Esophagus squamous epithelium (tissue), 5 donors: ENCODE data around the gene JARID2. TPM values are rescaled to one million over a fixed set of nuclear protein-coding genes. Genes with fewer than 3 reads are reported as not detected.

ENCODE experiments used
- DNase-seq: peaks from one replicate; lab custom pipeline; 2025; lab: John Stamatoyannopoulos, UW
- H3K27ac ChIP-seq, 4 donors: fragments of 200-600 bp; sonication (generic); one replicate each; pipeline ENCODE4 v1.5.1; 2016 to 2019; ENCODE audit warnings: mild to moderate bottlenecking in 1 of 4
- H3K27me3 ChIP-seq, 4 donors: fragments of 200-600 bp; sonication (generic); 1 replicate in 3 of 4; 2 replicates in 1 of 4; pipeline versions ENCODE4 v1.5.1 to v1.6.0; 2017 to 2021; ENCODE audit warnings: antibody characterized with exemption in 1 of 4
- H3K36me3 ChIP-seq, 3 donors: fragments of 200-600 bp; sonication (generic); one replicate each; pipeline ENCODE4 v1.5.1; 2016 to 2019
- H3K4me1 ChIP-seq, 3 donors: fragments of 200-600 bp; sonication (generic); one replicate each; pipeline ENCODE4 v1.5.1; 2017 to 2019
- H3K4me3 ChIP-seq, 4 donors: fragments of 200-600 bp; sonication (generic); 1 replicate in 3 of 4; 2 replicates in 1 of 4; pipeline ENCODE4 v1.5.1; 2016 to 2019; ENCODE audit warnings: mild to moderate bottlenecking in 2 of 4, moderate library complexity in 1 of 4
- H3K9me3 ChIP-seq, 3 donors: fragments of 200-600 bp; sonication (generic); one replicate each; pipeline ENCODE4 v1.5.1; 2016 to 2019
- CTCF ChIP-seq, 6 experiments: fragments of 450-650 bp in 4 of 6; fragments of 200-600 bp in 2 of 6; sonication (generic) in 2 of 6; IDR thresholded peaks; one replicate each; pipeline ENCODE4 v1.5.1; 2016 to 2019; ENCODE audit warnings: antibody characterized with exemption in 6 of 6, mild to moderate bottlenecking in 4 of 6, moderate library complexity in 4 of 6
- POLR2A ChIP-seq, 4 donors: fragments of 450-650 bp; IDR thresholded peaks; one replicate each; pipeline ENCODE4 v1.6.1; 2017; ENCODE audit warnings: antibody characterized with exemption in 4 of 4, mild to moderate bottlenecking in 4 of 4, moderate library complexity in 3 of 4
- WGBS, 2 donors: methylation state at CpG; one replicate each; pipeline ENCODE4 v1.1.5; 2018; 5-methylcytosine and 5-hydroxymethylcytosine counted together
- intact Hi-C: fragments of 100-400 bp; cut with DNase I; formaldehyde crosslinking; loops from one replicate; pipeline ENCODE4 v1.15.0; 2022
- total RNA-seq, 4 donors: library from RNA; depleted of rRNA; stranded (reverse); fragments of >200 nt; gene quantifications; one replicate each; pipeline ENCODE4 v1.1.0, GENCODE V29; 2016
- donor health status: DM: yes; HTN: yes; CAD: no.

Gene JARID2
- total RNA-seq, 4 donors from 2014 or later: 13.3 to 19.6 (median 16.3) TPM

- H3K27me3 ChIP-seq: no peaks in the 10 kb centered on the region
- no peak overlapping the region for H3K4me3 ChIP-seq
- peaks cover 0 to 18% (median 0%) of the 10 kb centered on the region in 3 donors for H3K36me3 ChIP-seq
- H3K4me1 ChIP-seq: peaks cover 0 to 50% (median 12%) of the 10 kb centered on the region in 3 donors
- DNase-seq: no peak
- TF ChIP-seq CTCF (IDR thresholded peaks at IDR 0.05): no peak
- no peak for TF ChIP-seq POLR2A (IDR thresholded peaks at IDR 0.05)
- intact Hi-C loops: no loop called here
- 38 to 41% methylated on average over 4 of the region's 5 CpGs for WGBS, 2 donors
- no peak overlapping the region for H3K27ac ChIP-seq
- no peaks in the 10 kb centered on the region for H3K9me3 ChIP-seq
These were observed 233.9 kb downstream of the JARID2 start for GRCh38 chr6:15479761-15480160.

- H3K36me3 ChIP-seq: peaks cover 0 to 12% (median 0%) of the 10 kb centered on the region in 3 donors
- TF ChIP-seq CTCF (IDR thresholded peaks at IDR 0.05) (no peak), POLR2A (IDR thresholded peaks at IDR 0.05) (no peak)
These were observed 234.7 kb downstream of the JARID2 start for GRCh38 chr6:15480525-15480924.

GRCh38 chr6:15481390-15482291 is 235.8 kb downstream of the JARID2 start:
- no peak for DNase-seq
- TF ChIP-seq POLR2A (IDR thresholded peaks at IDR 0.05) (no peak), CTCF (IDR thresholded peaks at IDR 0.05) (no peak)
- 65 to 80% methylated on average over 10 of the region's 10 CpGs for WGBS, 2 donors
- intact Hi-C loops: no loop called here
- Histone ChIP-seq H3K27me3 (no peaks in the 10 kb centered on the region), H3K9me3 (no peaks in the 10 kb centered on the region), H3K4me1 (peaks cover 0 to 49% (median 19%) of the 10 kb centered on the region in 3 donors), H3K36me3 (peaks cover 0 to 1% (median 0%) of the 10 kb centered on the region in 3 donors), H3K4me3 (no peak overlapping the region), H3K27ac (no peak overlapping the region)

More at GRCh38 chr6:15480525-15480924, 234.7 kb downstream of the JARID2 start:
- no peak overlapping the region for H3K4me3 ChIP-seq
- no peaks in the 10 kb centered on the region for H3K27me3 ChIP-seq
- 74 to 78% methylated on average over 7 of the region's 7 CpGs for WGBS, 2 donors
- H3K27ac ChIP-seq: no peak overlapping the region
- intact Hi-C loops: no loop called here
- DNase-seq: no peak
- peaks cover 0 to 51% (median 13%) of the 10 kb centered on the region in 3 donors for H3K4me1 ChIP-seq
- H3K9me3 ChIP-seq: no peaks in the 10 kb centered on the region

- intact Hi-C loops: no loop called here
- DNase-seq: no peak
These were observed 237.2 kb downstream of the JARID2 start for GRCh38 chr6:15483060-15483459.

More at GRCh38 chr6:15483060-15483459, 237.2 kb downstream of the JARID2 start:
- Histone ChIP-seq H3K27me3 (no peaks in the 10 kb centered on the region), H3K27ac (no peak overlapping the region), H3K36me3 (peaks cover 4 to 13% (median 11%) of the 10 kb centered on the region in 3 donors), H3K4me1 (peaks cover 0 to 42% (median 19%) of the 10 kb centered on the region in 3 donors), H3K4me3 (no peak overlapping the region), H3K9me3 (no peaks in the 10 kb centered on the region)
- 91 to 96% methylated on average over 1 of the region's 1 CpG for WGBS, 2 donors
- TF ChIP-seq POLR2A (IDR thresholded peaks at IDR 0.05) (no peak), CTCF (IDR thresholded peaks at IDR 0.05) (no peak)
